ENCODE measurements around the gene HDGFL2. TPM values are rescaled to one million over a fixed set of nuclear protein-coding genes. Genes with fewer than 3 reads are reported as not detected.

Gene HDGFL2
- total RNA-seq, 3 donors from 2014 or later, result 38.9 to 41.8 (median 40.7) TPM

DNA sequence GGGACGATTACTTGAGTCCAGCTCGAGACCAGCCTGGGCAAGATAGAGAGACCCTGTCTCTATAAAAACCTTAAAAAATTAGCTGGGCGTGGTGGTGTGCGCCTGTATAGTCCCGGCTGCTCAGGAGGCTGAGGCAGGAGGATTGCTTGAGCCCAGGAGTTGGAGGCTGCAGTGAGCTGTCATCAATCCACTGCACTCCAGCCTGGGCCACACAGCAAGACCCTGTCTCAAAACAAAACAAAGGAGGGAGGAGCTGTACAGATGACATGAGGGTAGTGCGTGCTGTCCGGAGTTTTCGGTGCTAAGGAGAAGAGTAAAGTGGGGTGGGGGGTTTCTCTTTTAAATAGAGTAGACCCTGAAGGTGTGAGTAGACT lies 22.6 kb downstream of the HDGFL2 start:
- no peak for DNase-seq
- Mint-ChIP-seq H3K36me3 (ENCODE audit: insufficient read depth) (peaks cover 8% of the 10 kb centered on the region), H3K4me3 (no peak overlapping the region), H3K27me3 (ENCODE audit: low read depth) (no peaks in the 10 kb centered on the region), H3K4me1 (ENCODE audit: low read depth) (no peaks in the 10 kb centered on the region), H3K9me3 (no peaks in the 10 kb centered on the region)
- ATAC-seq, result no peak

- H3K36me3 Mint-ChIP-seq (ENCODE audit: insufficient read depth), result peaks cover 2% of the 10 kb centered on the region
- ATAC-seq, result no peak
Measured at GRCh38 chr19:4495471-4495870, 23.4 kb downstream of the HDGFL2 start.

DNA sequence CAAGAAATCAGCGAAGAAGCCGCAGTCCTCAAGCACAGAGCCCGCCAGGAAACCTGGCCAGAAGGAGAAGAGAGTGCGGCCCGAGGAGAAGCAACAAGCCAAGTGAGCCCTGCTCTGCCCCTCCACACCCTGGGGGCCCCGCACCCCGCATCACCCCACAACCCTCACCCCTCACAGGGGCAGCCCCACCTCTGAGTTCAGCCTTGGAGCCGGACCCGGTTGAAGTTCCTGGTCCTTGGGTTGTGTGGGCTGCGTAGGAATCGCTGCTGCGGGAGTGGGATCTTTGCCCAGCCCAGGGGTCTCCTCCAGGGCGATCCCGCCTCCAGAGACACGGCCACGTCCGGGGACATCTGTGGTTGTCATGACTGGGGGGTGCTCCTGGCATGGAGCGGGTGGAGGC lies 24.2 kb downstream of the HDGFL2 start:
- no peak for DNase-seq
- no peaks in the 10 kb centered on the region for H3K27me3 Mint-ChIP-seq (ENCODE audit: low read depth)
- ATAC-seq, result no peak
- no peaks in the 10 kb centered on the region for H3K9me3 Mint-ChIP-seq
- H3K4me3 Mint-ChIP-seq, result no peak overlapping the region
- no peaks in the 10 kb centered on the region for H3K4me1 Mint-ChIP-seq (ENCODE audit: low read depth)
- peaks cover 4% of the 10 kb centered on the region for H3K36me3 Mint-ChIP-seq (ENCODE audit: insufficient read depth)

More at GRCh38 chr19:4495471-4495870, 23.4 kb downstream of the HDGFL2 start:
- Mint-ChIP-seq H3K9me3 (no peaks in the 10 kb centered on the region), H3K4me1 (ENCODE audit: low read depth) (no peaks in the 10 kb centered on the region), H3K27me3 (ENCODE audit: low read depth) (no peaks in the 10 kb centered on the region), H3K4me3 (no peak overlapping the region)
- DNase-seq, result no peak

- no peaks in the 10 kb centered on the region for H3K4me1 Mint-ChIP-seq (ENCODE audit: low read depth)
Measured at GRCh38 chr19:4497770-4498389, 25.8 kb downstream of the HDGFL2 start.

DNA sequence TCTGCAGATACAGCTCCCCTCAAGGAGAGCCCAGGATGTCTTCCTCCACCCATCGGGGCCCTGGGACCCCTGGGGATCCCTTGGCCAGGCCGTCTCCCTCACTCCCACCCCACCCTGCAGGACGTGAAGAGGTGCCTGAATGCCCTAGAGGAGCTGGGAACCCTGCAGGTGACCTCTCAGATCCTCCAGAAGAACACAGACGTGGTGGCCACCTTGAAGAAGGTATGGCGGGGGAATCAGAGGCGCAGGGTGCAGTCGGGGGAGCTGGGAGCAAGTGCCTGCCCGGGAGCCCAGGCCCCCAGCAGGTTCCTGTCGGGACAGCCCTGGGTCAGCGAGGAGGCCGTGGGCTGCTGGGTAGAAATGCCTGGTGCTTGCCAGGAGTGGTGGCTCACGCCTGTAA lies 26.6 kb downstream of the HDGFL2 start:
- DNase-seq, result no peak
- H3K4me1 Mint-ChIP-seq (ENCODE audit: low read depth), result no peaks in the 10 kb centered on the region
- H3K36me3 Mint-ChIP-seq (ENCODE audit: insufficient read depth), result peaks cover 4% of the 10 kb centered on the region
- no peak for ATAC-seq
- no peaks in the 10 kb centered on the region for H3K9me3 Mint-ChIP-seq
- no peaks in the 10 kb centered on the region for H3K27me3 Mint-ChIP-seq (ENCODE audit: low read depth)
- H3K4me3 Mint-ChIP-seq, result no peak overlapping the region

More at GRCh38 chr19:4497770-4498389, 25.8 kb downstream of the HDGFL2 start:
- ATAC-seq (no peak), DNase-seq (no peak)
- no peaks in the 10 kb centered on the region for H3K9me3 Mint-ChIP-seq
- no peak overlapping the region for H3K4me3 Mint-ChIP-seq
- no peaks in the 10 kb centered on the region for H3K27me3 Mint-ChIP-seq (ENCODE audit: low read depth)
- peaks cover 4% of the 10 kb centered on the region for H3K36me3 Mint-ChIP-seq (ENCODE audit: insufficient read depth)

DNA sequence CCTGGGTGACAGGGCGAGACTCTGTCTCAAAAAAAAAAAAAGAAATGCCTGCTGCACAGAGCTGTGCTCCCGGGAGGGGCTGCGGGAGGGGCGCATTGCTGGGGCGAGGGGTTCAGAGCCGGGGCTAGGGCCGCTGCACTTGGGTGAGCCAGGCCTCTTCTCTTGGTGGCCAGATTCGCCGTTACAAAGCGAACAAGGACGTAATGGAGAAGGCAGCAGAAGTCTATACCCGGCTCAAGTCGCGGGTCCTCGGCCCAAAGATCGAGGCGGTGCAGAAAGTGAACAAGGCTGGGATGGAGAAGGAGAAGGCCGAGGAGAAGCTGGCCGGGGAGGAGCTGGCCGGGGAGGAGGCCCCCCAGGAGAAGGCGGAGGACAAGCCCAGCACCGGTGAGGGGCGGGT lies 27.2 kb downstream of the HDGFL2 start:
- Mint-ChIP-seq H3K4me3 (no peak overlapping the region), H3K4me1 (ENCODE audit: low read depth) (no peaks in the 10 kb centered on the region), H3K9me3 (no peaks in the 10 kb centered on the region), H3K27me3 (ENCODE audit: low read depth) (no peaks in the 10 kb centered on the region), H3K36me3 (ENCODE audit: insufficient read depth) (peaks cover 4% of the 10 kb centered on the region)
- no peak for ATAC-seq
- no peak for DNase-seq

DNA sequence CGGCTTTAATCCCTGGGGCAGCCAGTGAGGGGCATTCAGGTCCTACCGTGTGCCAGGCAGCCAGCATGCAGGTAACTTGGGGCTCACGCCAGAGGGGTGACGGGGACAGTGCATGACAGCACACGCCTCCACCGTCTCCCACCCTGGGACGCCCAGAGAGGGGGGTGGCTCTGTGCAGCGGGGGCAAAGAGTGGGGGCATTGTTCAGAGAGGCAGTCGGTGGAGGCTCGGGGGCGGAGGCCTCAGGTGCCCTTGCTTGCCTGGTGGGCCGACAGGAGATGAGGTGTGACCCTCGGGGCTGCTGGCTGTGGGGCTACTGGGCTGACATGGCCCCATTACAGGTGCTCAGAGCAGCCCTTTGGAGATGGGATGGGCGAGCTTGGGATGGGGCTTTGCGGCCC lies 27.8 kb downstream of the HDGFL2 start:
- ATAC-seq (no peak), DNase-seq (no peak)
- H3K27me3 Mint-ChIP-seq (ENCODE audit: low read depth), result no peaks in the 10 kb centered on the region
- no peaks in the 10 kb centered on the region for H3K4me1 Mint-ChIP-seq (ENCODE audit: low read depth)
- peaks cover 4% of the 10 kb centered on the region for H3K36me3 Mint-ChIP-seq (ENCODE audit: insufficient read depth)
- H3K9me3 Mint-ChIP-seq, result no peaks in the 10 kb centered on the region
- H3K4me3 Mint-ChIP-seq, result no peak overlapping the region

- Mint-ChIP-seq H3K4me3 (no peak overlapping the region), H3K4me1 (ENCODE audit: low read depth) (no peaks in the 10 kb centered on the region), H3K9me3 (no peaks in the 10 kb centered on the region), H3K27me3 (ENCODE audit: low read depth) (no peaks in the 10 kb centered on the region), H3K36me3 (ENCODE audit: insufficient read depth) (peaks cover 4% of the 10 kb centered on the region)
- ATAC-seq, result no peak
- no peak for DNase-seq
Measured at GRCh38 chr19:4500841-4501591, 28.9 kb downstream of the HDGFL2 start.

DNA sequence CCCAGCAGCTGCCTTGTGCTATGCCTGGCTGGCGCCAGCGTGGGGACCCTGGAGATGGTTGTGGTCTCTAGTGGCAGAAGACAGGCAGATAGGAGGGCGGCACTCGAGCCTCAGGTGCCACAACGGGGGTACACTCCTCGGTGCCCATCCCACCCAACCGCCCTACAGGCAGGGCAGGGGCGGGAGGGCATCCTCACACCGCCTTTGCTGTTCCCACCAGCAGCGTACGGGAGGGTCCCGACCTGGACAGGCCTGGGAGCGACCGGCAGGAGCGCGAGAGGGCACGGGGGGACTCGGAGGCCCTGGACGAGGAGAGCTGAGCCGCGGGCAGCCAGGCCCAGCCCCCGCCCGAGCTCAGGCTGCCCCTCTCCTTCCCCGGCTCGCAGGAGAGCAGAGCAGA lies 29.6 kb downstream of the HDGFL2 start:
- peaks cover 7% of the 10 kb centered on the region for H3K36me3 Mint-ChIP-seq (ENCODE audit: insufficient read depth)
- H3K9me3 Mint-ChIP-seq, result no peaks in the 10 kb centered on the region
- H3K4me1 Mint-ChIP-seq (ENCODE audit: low read depth), result no peaks in the 10 kb centered on the region
- ATAC-seq (no peak), DNase-seq (no peak)
- H3K27me3 Mint-ChIP-seq (ENCODE audit: low read depth), result no peaks in the 10 kb centered on the region
- H3K4me3 Mint-ChIP-seq, result no peak overlapping the region

- Mint-ChIP-seq H3K9me3 (no peaks in the 10 kb centered on the region), H3K4me3 (no peak overlapping the region), H3K4me1 (ENCODE audit: low read depth) (no peaks in the 10 kb centered on the region), H3K27me3 (ENCODE audit: low read depth) (no peaks in the 10 kb centered on the region), H3K36me3 (ENCODE audit: insufficient read depth) (peaks cover 7% of the 10 kb centered on the region)
- ATAC-seq (no peak), DNase-seq (no peak)
Measured at GRCh38 chr19:4502282-4503131, 30.4 kb downstream of the HDGFL2 start.

GRCh38 chr19:4503132-4503824 lies 31.2 kb downstream of the HDGFL2 start:
- DNase-seq (no peak), ATAC-seq (no peak)
- peaks cover 7% of the 10 kb centered on the region for H3K36me3 Mint-ChIP-seq (ENCODE audit: insufficient read depth)
- no peak overlapping the region for H3K4me3 Mint-ChIP-seq
- H3K4me1 Mint-ChIP-seq (ENCODE audit: low read depth), result no peaks in the 10 kb centered on the region
- no peaks in the 10 kb centered on the region for H3K27me3 Mint-ChIP-seq (ENCODE audit: low read depth)
- H3K9me3 Mint-ChIP-seq, result no peaks in the 10 kb centered on the region

GRCh38 chr19:4503825-4504170 lies 31.7 kb downstream of the HDGFL2 start:
- ATAC-seq, result no peak
- no peak for DNase-seq
- no peak overlapping the region for H3K4me3 Mint-ChIP-seq
- peaks cover 7% of the 10 kb centered on the region for H3K36me3 Mint-ChIP-seq (ENCODE audit: insufficient read depth)
- no peaks in the 10 kb centered on the region for H3K9me3 Mint-ChIP-seq
- H3K27me3 Mint-ChIP-seq (ENCODE audit: low read depth), result no peaks in the 10 kb centered on the region
- no peaks in the 10 kb centered on the region for H3K4me1 Mint-ChIP-seq (ENCODE audit: low read depth)

DNA sequence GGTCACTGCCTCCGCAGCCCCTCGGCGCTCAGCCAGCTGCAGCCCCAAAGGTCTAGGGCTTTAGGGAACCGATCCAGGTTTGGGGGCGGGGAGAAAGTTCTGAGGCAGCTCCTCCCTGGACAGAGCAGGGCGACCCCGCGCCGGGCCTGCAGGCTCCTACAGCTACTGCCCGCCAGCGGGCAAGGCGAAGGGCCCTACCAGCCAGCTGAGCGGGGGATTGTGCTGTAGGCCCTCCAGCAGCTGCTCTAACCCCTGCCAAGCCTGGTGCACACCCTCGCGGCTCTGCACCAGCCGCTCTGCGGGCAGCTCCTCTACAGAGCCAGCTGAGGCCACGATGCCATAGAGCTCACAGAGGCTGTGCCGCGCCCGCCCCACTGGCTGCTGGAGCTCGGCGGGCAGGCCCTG lies 32.2 kb downstream of the HDGFL2 start:
- Mint-ChIP-seq H3K36me3 (ENCODE audit: insufficient read depth) (peaks cover 7% of the 10 kb centered on the region), H3K9me3 (no peaks in the 10 kb centered on the region), H3K4me3 (no peak overlapping the region), H3K27me3 (ENCODE audit: low read depth) (no peaks in the 10 kb centered on the region), H3K4me1 (ENCODE audit: low read depth) (no peaks in the 10 kb centered on the region)
- DNase-seq (no peak), ATAC-seq (no peak)

DNA sequence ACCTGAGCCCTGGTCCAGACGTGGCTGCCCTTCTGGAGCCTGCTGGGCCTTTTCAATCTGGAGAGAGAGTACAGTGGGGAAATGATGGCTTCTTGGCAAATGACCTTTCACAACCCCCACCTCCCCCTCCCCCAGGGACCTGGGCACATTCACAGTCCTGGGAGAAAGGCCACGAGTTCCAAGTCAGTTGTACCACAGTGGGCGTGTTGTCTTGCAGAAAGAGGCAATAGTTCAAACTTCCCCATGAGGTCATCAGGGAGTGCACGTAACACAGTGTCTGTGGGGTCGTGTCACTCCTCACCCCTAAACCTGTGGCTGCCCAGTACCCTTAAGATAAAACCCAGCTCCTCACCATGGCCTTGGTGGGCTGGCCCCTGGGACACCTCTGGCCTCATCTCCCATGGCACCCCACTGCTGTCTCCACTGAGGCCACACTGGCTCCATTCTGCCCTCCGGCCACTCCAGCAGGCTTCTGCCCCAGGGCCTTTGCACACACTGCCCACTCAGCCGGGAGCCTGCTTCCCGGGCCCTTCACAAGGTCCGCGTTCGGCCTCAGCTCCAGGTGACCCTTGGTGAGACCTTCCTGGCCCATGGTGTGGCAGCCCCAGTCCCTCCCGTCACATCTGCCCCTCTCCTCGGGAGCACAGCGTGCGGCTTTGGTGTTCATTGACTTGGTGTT lies 32.9 kb downstream of the HDGFL2 start:
- H3K36me3 Mint-ChIP-seq (ENCODE audit: insufficient read depth), result peaks cover 5% of the 10 kb centered on the region
- ATAC-seq (no peak), DNase-seq (no peak)
- H3K9me3 Mint-ChIP-seq, result no peaks in the 10 kb centered on the region
- no peak overlapping the region for H3K4me3 Mint-ChIP-seq
- H3K27me3 Mint-ChIP-seq (ENCODE audit: low read depth), result no peaks in the 10 kb centered on the region
- H3K4me1 Mint-ChIP-seq (ENCODE audit: low read depth), result no peaks in the 10 kb centered on the region

All from activated T-cell treated with anti-CD3 and anti-CD28 coated beads, Interleukin-2, amount 50 U/mL, for 4 hours (primary cell).